GM19463 (cell line): ENCODE data around the gene TRAPPC6A.
A peak's percentile ranks its signal among the peaks of the same experiment; 100 is the strongest.

ENCODE experiments used
- ATAC-seq: cut with Tn5 transposase; IDR thresholded peaks from one replicate; pipeline ENCODE4 v1.9.1; 2021; ENCODE audit warnings: mild to moderate bottlenecking, moderate library complexity; ENCODE audit not compliant: unreplicated experiment

The TRAPPC6A gene

GRCh38 chr19:45186509-45187334 is 8.7 kb upstream of the TRAPPC6A start:
- no peak for ATAC-seq

DNA sequence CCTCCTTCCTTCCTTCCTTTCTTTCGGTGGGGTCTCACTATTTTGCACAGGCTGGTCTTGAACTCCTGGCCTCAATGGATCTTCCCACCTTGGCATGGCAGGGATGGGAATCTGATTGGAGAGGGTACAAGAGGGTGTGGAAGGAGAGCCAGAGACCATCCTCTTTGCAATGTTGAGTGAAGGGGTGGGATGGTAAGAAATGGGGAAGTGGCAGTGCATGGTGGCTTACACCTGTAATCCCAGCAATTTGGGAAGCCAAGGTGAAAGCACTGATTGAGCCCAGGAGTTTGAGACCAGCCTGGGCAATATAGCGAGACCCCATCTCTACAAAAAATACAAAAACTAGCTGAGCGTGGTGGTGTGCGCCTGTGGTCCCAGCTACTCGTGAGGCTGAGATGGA is 6.1 kb upstream of the TRAPPC6A start:
- ATAC-seq: no peak

- no peak for ATAC-seq
Observed at GRCh38 chr19:45182758-45183157, 4.7 kb upstream of the TRAPPC6A start.

DNA sequence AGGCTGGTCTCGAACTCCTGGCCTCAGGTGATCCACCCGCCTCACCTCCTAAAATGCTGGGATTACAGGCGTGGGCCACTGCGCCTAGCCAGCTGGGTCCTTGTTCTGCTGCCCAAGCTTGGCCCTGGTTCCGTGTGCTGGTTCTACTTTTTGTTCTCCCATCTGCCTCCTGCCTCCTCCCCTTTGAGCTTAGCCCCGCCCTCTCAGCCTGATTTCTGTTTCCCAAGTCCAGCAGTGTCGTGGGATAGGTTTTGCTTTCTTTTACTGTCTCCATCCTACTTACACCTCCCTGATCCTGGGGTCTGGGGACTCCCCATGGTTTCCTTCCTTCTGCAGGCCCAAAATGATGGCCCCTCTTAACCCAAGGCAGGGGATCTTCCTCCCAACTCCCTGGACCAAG is 2.9 kb upstream of the TRAPPC6A start:
- no peak for ATAC-seq

DNA sequence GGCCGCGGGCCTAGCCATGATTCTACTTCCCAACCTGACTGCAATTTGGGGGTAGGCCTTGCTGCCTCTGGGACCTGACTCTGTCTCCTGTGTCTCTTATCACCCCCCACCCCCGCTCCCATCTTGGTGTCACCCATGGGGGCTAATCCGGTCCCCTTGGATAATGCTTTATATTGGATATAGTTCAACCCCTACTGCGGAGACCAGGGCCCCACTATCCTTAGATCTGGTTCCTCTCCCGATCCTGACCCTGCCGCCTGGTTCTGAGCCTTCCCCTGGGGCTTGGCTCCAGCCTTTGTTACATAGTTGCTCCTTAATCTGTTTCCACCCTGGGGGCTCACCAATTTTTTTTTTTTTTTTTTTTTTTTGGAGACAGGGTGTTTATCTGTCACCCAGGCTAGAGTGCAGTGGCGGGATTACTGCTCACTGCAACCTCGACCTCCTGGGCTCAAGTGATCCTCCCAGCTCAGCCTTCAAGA is 1.9 kb upstream of the TRAPPC6A start:
- no peak for ATAC-seq

DNA sequence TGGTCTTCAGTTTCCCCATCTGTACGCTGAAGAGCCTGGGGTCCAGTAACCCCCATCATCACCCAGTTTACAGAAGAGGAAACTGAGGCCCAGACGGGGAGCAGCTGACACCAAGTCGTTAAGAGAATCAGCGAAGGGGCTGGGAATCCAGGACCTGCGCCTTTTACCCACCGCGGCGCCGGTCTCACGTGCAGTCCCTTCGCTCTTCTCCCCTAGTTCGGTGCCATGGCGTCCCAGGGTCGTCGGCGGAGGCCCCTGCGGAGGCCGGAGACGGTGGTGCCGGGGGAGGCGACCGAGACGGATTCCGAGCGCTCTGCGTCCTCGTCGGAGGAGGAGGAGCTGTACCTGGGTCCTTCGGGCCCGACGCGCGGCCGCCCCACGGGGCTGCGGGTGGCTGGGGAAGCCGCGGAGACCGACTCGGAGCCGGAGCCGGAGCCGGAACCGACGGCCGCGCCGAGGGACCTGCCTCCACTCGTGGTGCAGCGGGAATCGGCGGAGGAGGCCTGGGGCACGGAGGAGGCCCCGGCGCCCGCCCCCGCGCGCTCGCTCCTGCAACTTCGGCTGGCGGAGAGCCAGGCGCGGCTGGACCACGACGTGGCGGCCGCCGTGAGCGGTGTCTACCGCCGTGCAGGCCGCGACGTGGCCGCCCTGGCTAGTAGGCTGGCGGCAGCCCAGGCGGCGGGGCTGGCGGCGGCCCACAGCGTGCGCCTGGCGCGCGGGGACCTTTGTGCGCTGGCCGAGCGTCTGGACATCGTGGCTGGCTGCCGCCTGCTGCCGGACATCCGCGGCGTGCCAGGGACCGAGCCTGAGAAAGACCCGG is 1.2 kb upstream of the TRAPPC6A start:
- no peak for ATAC-seq

DNA sequence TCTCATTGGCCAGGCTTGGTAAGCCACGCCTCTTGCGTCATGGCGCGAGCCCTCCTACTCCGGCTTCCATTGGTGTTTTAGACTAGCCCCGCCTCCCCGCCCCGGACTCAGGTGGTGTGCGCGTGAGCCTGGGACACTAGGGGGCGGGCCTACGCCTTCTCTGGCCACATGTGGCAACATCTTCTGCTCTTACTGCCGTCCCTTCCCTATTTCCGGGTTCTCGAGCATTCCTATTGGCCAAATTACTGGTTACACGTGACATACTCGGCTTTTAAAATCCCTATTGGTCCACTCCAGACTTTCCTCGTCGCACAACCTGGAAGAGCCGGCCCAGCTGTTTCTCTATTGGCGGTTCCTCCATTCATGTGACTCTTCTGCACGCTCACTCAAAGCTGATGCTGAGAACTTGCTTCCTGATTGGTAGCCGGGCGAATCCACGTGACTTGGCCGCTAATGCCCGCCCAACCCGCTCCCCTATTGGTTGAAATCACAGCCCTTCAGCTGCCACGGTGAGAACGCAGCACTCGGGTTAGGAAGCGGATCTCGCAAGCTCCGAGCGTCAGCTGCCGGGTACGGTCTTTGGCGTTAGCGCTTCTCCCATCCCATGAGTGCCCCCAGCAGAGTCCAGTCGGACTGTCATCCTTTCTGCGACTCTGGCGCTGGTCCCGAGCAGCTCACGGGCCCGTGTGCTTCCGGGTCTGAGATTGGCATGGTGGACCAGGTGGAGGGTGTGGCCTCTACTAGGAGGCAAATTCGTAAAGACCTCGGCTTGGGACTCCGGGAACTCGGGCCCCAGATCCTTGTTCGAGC is 430 bp upstream of the TRAPPC6A start, which contains the start of gene BLOC1S3:
TSS of gene BLOC1S3 (plus strand) at position 523 of the 810 bp plus-strand sequence. CDS start 513 bp downstream, outside the sequence.
- peak; percentile 78 for ATAC-seq

- ATAC-seq: no peak
Observed at GRCh38 chr19:45175515-45176345, 2.3 kb downstream of the TRAPPC6A start.

GRCh38 chr19:45173816-45174215 is 4.2 kb downstream of the TRAPPC6A start:
- no peak for ATAC-seq

DNA sequence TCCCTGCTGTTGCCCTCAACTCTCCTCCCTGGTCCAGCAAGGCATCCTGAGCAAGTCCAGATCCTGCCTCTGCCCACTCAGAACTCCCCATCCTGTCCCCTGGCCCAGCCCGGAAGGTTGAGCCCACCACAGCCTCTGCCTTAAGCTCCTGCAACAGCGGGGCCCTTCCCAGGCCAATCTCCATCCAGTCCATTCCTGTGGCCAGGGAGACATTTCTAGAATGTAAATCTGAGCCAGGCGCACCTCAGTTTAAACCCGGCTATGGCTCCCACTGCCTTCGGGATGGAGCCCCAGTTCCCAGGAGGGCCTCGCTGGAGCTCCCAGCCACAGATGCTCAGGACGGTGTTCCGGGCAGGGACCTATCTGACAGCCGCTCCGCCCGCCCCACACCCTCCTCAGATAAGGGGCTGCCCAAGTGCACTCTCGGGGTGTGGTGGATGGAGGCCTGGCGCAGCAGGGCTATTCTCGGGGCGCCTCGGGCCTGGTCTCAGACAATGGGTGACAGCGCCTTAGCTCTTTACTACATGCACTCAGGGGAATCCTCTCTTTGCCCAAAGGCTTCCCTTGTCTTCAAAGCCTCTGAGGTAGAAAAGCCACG is 5.3 kb downstream of the TRAPPC6A start:
- ATAC-seq: no peak

DNA sequence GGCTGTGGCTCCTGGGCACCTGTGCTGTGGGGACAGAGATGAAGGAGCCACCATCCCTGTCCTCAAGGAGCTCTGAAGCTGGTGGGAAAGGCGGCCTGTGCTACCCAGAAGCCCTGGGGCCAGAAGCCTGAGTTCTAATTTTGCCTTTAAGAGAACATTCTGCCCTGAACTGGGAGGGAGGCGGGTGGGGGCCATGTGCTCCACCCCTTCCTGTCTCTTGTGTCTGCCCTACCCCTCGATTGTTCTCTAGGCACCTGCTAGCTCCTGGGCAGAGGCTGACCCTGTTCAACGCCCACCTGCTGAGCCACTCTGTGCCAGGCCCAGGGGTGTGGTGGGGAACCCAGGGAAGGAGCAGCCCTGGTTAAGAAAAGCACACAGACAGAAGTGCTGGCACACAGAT is 5.9 kb downstream of the TRAPPC6A start:
- ATAC-seq: no peak

GRCh38 chr19:45171211-45171623 is 6.8 kb downstream of the TRAPPC6A start:
- no peak for ATAC-seq

DNA sequence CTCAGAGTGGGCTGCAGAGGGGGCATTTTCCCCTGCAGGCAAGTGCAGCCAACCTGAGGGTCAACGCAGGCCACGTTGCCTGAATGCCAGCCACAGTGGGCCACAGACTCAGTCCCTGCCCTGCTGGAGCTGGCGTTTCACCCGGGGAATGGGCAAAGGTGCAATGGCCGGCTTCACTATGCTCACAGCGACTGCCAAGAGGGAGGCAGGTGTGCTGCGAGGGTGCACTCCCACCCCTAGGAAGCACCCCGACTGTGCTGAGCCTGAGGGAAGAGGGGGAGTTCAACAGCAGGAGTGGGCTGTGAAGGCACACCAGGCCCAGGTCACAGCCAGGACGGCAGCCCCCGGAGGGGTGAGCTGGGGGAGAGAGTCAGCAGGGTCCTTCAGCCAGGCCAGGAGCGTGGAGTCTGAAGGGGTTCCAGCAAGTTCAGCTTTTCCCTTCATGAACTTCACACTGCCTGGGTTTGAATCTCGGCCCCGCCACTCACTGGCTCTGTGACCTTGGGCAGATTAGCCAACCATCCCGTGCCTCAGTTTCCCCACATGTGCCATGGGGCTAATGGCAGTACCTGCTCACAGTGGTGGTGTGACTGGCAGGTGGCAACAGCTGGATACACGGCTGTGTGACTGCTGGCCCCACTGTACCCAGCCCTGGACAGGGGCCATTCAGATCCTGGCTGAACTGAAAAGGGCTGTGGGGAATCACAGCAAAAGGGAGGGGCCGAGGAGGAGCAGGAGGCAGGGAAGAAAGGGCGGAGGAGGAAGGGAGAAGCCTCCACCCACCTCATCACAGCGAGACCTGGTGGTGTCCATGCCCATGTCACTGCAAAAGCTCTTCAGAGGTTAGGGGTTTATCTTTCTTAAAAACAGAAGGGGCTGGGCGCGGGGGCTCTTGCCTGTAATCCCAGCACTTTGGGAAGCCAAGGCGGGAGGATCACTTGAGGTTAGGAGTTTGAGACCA is 7.6 kb downstream of the TRAPPC6A start:
- no peak for ATAC-seq

DNA sequence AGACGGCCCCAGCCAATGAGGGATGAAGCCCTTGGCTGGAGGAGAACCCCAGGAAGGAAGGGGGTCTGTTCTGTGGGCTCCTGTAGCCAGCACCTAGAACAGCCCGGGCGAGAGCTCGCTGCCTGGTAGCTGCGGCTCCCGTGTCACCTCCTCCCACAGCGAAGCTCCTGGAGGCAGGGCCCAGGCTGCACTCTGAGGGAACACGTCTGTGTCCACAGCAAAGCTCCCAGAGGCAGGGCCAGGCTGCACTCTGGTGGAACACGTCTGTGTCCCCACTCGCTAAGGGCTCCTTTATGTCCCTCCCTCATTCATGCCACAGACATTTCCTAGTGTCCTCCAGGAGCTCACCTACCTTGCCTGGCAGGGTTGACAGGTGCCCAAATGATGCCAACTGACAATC is 8.4 kb downstream of the TRAPPC6A start:
- ATAC-seq: no peak

DNA sequence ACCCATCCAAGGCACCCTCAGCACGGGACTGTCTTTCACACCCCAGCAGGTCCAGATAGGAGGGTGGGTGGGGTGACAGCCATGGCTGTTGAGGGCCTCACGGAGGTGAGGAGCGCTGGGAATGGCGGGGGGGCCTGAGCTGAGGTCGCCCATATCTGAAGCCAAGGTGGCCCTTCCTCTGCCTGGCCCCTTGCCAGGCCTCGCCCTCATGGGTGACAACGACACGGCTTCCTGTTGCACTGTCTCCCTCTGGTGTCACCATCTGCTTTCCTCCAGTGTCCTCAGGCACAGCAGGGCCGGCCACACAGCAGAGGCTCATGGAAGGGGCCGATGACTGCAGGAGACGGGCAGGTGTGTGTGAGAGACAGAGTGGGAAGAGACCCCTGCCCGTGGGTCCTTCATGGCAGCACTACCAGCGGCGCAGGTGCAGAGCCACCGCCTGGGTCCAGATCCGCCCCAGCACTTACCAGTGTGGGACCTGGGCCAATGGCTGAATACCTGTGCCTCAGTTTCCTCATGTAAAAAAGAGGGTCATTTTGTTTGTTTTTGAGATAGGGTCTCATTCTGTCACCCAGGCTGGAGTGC is 9.2 kb downstream of the TRAPPC6A start:
- ATAC-seq: no peak

DNA sequence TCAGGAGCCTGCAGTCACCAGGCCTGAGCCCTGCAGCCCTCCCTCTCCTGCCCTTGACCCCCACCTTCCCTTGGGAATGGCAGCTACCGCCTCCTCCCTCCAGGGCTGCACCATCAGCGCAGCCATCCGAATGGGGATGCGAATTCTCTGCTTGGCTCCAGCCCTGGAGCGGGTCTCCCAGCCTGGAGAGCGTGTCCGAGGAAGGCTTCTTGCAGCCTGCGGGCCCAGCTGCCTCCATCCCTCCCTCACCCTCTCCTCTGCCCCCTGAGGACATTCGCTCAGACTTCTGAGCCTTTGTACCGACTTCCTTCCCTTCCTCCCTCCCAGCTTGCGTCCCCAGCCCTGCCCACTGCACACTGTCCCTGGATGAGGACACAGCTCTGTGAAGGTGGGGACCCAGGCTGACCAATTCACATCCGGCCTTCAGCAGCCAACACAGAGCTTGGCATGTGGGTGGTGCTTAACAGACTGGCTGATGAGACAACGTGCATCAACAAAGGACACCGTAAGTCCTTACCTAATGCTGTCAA is 11.2 kb downstream of the TRAPPC6A start:
- no peak for ATAC-seq

DNA sequence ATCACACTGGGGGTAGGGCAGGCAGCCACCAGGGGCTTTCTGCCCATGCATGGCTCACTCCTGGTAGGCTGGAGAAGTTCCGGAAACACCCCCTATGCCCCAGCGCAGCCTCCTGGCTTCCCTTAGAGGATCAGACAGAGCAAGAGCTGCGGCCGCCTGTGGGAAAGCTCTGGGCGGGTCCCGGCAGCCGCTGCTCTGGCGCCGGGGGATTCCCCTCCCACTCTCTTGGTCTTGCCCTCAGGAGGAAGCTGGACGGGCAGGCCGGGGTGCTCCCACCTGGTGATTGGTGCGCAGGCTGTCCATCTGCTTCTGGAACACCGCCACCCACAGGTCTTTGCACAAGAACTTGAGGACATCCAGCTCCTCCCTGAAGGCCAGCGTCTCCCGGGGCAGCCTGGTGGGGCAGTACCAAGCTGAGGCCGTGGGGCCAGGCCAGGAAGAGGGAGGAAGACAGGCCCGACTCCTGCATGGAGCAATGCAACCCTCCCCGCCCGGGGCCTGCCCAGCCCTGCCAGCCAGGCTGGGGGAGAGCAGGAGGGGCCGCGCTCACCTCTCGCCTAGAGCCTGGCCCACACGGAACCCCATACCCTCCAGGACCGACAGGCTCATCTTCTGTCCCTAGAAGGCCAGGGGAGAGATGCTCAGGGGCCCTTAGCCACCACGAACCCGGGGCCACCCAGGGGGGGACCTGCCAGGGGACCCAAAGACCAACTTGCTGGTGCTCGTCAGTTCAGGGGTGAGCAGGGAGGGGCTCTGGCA is 13.3 kb downstream of the TRAPPC6A start:
- peak; percentile 91 for ATAC-seq
